ENCODE data around the gene FAM53A. TPM values are rescaled to one million over a fixed set of nuclear protein-coding genes. Genes with fewer than 3 reads are reported as not detected.

The FAM53A gene
- total RNA-seq, 1 experiment from 2014 or later: 1.3 TPM

DNA sequence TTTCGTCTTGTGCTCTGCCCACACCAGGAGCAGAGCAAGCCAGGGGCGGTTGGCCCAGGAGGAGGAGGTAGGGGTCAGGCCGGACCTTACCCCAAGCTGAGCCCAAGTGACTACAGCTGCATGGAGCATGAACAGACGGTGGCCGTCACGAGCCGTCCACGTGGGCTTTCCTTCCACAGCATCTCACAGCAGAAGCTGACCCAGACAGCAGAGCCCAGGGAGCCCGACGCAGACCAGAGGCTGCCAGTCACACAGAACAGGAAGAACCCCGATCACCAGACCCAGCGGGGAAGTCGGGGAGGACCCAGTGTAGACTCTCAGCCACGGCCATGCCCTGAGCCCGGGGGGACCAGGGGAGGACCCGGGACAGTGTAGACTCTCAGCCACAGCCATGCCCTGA is 58.0 kb downstream of the FAM53A start:
- DNase-seq (ENCODE audit: extremely low read depth, low read depth): no peak

DNA sequence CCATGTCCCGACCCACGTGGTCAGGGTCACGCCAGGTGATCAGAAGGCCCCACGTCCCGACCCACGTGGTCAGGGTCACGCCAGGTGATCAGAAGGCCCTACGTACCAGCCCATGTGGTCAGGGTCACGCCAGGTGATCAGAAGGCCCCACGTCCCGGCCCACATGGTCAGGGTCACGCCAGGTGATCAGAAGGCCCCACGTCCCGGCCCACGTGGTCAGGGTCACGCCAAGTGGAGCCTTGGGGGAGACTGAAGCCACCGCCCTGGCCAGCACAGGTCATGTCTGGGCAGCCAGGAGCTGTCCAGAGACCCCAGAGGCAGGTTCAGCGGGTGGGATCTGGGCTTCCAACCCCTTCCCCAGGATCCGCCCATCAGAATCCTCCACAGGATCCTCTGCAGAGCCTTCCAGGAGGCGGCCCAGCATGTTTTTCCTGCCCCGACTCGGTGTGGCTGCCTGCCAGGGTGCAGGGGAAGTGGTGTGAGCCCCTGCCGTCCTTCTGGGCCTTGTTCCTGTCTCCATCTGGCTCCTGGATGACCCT is 58.4 kb downstream of the FAM53A start:
- DNase-seq (ENCODE audit: extremely low read depth, low read depth): no peak

DNA sequence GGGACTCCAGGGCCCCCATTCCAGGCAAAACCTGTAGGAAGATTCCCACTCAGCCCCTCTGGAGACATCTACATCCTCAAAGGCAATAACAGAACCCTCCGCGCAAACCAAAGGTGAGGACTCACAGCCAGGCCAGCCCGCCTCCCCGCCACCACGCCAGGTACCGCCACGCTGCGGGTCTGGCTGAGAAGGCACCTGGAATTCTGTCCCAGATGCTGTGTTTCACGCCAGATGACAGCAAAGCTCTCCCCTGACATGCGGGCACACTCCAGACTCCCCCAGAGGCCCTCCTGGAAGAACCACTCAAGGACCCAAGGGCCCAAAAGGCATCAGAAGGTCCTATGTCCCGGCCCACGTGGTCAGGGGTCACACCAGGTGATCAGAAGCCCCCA is 59.6 kb downstream of the FAM53A start:
- DNase-seq (ENCODE audit: extremely low read depth, low read depth): no peak

DNA sequence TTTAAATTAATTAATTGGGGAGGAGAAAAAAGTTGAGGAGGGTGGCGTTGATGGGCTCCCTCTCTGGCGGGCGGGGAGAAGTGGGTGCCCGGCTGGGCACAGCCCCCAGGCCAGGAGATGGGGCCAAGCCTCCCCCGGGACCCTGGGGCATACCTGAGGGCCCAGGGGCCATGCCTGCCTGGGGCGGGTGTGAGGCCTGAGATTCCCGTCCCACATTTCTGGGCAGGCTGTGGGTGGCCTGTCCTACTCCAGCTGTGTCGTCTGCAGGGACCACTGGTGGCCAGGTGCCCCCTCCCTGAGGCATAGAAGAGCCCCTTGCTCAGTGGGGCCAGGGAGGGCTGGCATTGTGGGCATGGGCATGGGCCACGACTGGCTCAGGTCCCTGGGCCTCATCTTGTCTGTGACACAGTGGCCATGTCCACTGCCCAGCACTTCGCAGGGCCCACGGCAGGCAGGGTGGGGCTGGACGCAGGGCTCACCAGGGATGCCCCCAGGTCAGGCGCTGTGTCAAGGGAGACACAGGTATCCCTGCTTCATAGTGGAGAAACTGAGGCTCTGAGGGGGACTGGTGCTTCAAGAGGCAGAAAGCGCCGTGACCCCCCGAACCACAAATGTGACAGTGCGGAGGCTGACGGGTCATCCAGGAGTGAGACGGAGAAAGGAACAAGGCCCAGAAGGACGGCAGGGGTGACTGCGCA is 60.1 kb downstream of the FAM53A start:
- DNase-seq (ENCODE audit: extremely low read depth, low read depth): no peak

DNA sequence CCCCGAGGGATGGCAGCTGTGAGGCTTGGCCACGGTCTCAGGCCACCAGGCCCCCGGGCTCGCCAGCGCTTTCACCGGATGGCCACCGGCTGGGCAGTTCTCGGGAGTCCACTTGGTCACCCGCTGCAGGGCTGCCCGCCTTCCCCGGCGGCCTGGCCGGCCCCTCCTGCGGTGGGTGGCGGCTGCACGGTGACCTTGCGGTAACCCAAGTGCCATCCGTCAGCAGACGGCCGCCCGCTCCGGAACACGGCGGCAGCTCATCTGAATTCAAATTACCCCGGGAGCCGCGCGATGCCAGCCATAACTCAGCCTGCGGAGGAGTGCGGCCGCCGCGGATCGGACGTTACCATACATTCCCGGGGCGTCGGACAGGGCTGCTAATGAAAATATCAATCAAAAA is 60.7 kb downstream of the FAM53A start:
- no peak for DNase-seq (ENCODE audit: extremely low read depth, low read depth)

DNA sequence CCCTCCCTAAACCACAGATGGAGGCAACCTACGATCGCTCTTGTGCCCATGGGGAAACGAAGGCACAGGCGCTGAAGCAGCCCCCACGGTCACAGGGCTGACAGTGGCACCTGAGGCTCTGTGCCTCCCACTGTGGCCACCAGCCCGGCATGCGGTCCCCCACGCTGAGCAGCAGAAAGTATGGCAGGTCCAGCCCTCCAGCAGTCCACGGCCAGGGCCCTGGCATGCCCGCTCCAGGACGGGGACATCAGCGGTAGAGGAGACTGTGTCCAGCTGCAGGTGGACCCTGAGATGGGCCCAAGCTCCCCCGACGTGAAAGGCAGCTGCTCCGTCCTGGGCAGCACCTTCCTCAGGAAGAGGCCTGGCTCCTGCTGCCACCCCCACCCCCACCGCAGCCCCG is 61.2 kb downstream of the FAM53A start:
- DNase-seq (ENCODE audit: extremely low read depth, low read depth): no peak

DNA sequence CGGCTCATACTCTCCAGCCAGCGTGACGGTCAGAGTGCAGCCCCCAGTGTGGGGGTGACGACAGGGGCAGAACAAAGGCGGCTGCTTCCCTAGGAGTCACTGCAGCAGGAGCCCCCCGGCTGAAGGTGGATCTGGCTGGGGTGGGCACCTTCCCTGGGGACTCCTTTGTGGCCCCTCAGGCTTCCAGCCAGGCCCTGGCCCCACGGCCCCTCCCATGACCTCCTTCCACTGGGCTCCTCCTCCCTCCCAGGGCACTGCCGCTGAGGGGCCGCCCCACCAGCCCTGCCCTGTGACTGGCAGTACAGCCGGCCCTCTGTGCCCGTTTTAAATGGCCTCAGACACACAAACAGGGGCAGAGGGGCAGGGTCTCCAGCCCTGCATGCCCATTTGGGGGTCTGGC is 61.9 kb downstream of the FAM53A start:
- no peak for DNase-seq (ENCODE audit: extremely low read depth, low read depth)

DNA sequence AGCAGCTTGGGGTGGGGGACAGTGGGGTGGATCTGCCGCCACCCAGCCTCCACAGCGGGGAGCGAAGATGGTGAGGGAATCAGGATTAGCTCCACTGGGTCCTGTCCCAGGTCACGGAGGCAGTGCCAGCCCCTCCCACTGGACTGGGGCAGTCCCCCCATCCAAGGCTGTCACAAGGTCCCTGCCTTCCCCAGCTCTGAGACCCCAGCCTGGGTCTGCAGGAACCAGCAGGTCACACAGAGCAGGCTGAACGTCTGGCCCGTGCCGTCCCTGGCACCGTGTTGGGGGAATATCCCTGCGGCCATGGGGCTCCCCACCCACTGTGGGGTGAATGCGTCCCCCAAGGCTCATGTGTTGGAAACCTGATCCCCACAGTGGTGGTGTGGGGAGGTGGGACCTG is 62.6 kb downstream of the FAM53A start:
- no peak for DNase-seq (ENCODE audit: extremely low read depth, low read depth)

DNA sequence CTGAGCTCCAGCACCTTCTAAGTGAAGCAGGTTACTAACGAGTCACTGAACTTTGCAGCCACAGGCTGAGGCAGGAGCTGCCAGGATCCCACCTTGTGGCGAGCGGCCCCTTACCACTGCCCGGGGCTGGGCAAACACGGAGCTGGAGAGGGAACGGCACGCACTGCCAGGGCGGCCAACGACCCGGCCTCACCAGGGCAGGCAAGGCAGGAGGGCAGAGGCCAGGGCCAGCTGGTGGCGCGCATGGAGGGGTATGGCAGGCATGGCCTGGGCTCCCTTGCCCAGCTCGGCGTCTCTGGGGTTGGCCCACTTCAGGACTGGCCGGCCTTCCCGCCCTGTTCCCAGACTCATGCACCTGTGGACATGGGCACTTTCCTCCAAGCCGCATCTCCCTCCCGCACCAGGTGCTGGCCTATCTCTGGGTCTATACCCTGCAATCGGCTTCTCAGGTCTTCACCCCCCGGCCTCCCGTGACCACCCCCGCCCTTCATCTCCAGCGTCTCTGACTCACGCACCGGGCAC is 64.9 kb downstream of the FAM53A start:
- DNase-seq (ENCODE audit: extremely low read depth, low read depth): no peak

DNA sequence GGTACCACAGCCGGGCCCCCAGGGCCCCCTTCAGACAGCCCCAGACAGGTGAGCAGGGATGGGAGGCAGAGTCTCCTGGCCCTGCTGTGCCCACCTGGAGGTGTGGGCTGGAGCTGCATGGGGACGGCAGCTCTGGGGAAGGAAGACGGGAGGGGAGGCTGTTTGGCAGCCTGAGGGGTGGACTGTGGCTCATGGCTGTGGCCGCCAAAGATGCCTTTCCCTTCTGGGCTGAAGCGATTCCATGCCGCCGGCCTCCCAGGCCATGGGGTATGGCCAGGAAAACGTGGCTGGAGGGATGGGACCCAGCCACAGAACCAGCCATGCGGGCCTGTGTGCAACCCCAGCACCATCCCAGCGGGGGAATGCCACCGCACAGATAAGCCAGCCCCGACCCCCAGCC is 65.7 kb downstream of the FAM53A start:
- DNase-seq (ENCODE audit: extremely low read depth, low read depth): no peak

DNA sequence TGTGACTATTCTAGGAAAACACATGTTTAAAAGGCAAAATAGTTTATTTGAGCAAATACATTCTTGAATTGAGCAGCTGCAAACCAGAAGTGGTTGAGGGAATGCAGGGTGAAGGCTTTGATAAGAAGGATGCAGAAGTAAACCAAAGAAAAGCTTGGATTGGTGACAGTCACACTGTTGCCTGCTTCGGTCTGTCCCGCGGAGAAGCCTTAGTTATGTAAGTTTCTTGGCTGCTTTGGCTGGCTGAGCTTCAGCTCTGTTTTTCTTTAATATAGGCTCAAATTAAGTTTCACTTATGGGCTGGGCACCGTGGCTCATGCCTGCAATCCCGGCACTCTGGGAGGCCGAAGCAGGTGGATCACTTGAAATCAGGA is 67.6 kb downstream of the FAM53A start:
- no peak for DNase-seq (ENCODE audit: extremely low read depth, low read depth)

DNA sequence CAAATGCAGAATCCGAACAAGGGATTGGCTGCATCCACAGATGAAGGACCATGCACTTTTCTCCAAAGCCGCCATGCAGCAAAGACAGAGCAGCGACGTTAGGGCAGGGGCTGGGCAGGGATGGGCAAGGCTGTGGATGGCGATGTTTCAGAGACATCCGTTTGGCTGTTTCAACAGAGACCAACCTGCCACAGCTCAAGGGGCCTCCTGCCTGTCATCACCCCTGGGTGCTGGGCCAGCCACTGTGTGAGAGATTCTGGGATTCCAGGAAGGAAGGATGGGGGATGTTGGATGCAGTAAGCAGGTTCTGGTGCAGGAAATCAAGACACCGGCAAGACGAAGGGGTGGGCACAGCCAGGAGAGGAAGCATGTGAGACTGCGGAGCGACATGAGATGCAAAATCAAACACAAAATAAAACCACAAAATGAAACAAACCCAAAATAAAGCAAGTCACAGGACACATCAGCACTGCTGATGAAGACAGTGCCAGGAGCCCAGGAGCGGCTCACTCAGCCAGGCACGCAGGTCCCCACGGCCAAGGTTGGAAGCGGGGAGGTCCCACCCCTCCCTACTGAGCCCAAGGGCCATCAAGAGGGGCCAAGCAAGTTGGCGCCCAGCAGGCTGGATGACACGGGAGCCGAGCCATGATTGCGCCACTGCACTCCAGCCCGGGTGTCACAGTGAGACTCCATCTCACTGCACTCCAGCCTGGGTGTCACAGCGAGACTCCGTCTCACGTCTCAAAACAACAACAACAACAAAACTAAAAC is 68.1 kb downstream of the FAM53A start:
- DNase-seq (ENCODE audit: extremely low read depth, low read depth): no peak

DNA sequence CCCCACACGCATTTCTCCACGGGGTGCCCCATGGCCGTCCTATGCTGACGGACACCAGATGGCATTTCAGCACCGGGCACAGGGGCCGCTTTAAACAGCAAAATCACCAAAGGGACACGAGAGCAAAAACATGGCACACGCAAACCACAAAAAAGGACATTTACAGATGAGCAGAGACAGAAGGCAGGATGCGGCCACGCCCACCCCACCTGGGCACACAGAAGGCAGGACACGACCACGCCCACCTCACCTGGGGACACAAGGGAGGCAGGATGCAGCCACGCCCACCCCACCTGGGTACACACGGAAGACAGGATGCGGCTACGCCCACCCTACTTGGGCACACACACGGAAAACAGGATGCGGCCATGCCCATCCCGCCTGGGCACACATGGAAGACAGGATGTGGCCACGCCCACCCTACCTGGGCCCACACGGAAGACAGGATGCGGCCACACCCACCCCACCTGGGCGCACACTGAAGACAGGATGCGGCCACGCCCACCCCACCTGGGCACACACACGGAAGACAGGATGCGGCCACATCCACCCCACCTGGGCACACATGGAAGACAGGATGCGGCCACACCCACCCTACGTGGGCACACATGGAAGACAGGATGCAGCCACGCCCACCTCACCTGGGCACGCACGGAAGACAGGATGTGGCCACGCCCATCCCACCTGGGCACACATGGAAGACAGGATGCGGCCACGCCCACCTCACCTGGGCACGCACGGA is 69.1 kb downstream of the FAM53A start:
- DNase-seq (ENCODE audit: extremely low read depth, low read depth): no peak

DNA sequence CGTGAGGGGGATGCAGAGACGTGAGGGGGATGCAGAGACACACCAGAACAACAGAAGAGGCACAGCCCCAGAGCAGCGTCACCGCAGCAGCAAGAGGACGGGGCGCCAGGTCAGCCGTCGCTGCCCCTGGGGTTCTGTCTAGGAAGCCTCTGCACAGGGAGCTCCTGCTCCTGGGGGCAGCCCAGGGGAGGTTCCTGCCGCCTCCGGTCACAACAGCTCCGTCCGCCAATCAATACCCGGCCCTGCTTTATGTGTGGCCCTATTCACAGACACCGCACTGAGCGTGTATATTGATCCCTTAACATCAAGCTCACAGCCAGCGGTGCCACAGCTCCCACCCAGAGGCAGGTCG is 69.6 kb downstream of the FAM53A start:
- DNase-seq (ENCODE audit: extremely low read depth, low read depth): no peak

DNA sequence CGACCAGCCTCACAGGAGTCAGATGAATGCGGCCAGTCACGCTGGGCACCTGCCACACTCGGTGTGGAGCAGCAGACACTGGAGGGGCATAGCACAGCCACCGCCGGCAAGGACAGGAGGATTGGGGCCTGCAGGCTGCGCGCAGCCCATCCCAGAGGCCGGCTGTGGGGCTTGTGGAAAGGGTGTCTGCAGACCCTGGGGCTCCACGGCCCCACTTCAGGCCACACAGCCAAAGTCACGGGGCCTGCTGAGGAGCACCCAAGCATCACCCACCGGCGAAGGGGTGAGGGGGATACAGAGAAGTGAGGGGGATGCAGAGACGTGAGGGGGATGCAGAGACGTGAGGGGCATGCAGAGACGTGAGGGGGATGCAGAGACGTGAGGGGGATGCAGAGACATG is 70.1 kb downstream of the FAM53A start:
- DNase-seq (ENCODE audit: extremely low read depth, low read depth): no peak

DNA sequence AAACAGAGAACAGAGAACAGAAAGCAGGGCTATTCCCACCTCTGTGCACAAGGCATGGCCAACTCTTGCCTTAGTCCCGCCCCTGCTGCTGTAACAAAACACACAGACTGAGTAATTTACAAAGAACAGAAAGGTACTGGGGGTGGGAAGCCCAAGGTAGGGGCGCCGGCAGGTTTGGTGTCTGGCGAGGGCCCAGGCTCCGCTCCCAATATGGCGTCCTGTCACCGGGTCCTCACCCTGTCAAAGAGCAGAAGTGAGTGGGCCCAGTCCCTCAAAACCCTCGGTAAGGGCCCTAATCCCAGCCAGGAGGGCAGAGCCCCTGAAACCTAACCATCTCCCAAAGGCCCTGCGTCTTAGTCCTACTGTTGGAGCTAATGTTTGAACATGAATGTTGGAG is 71.0 kb downstream of the FAM53A start:
- DNase-seq (ENCODE audit: extremely low read depth, low read depth): no peak

DNA sequence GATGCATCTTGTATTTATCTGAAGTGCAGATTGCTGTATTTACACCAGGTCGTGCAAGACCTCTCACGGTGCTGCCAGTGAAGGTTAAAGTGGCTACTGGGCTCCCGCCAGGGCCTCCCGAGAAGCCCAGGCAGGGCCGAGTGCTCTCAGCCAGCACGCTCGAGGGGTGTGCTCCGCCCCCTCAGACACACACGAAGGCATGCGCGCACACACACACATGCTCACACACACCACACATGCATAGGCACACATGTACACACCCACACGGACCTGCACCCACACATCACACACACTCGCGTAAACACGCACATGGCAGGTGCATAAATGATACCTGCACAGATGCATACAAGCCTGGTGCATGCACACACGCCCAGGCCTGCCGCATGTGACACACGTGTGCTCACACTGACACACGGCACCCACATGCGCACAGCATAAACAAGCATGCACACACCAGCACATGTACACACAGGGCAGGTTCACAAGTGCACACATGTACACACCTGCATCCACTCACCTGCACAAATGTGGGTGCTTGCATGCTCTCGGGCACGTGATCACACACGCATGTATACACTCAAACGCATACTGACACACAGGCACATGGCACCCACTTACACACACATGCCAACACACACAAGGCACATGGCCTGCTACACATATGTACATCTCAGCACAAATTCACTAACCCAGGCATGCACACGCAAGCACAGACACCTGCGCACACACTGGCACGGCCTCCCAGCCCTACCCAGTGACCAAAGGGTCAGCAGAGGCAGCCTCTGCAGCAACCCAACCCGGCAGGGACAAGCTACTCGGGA is 71.6 kb downstream of the FAM53A start:
- DNase-seq (ENCODE audit: extremely low read depth, low read depth): no peak

DNA sequence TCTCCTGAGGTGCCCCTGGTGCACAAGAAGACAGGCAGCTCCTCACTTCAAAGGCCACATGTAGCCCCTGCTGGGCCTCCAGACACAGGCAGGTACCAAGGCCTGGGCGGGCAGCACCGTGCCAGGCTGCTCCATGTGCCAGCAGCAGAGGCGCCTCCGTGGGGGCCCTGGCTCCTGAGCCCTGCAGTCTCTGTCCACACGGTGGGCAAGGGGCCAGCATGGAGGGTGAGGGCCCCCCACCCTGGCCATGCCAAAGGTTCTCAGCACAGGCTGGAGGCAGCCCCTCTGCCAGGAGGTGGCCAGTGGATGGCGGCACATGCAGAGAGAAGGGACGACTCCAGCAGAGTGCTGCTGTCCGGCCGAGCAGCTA is 72.6 kb downstream of the FAM53A start:
- DNase-seq (ENCODE audit: extremely low read depth, low read depth): no peak

DNA sequence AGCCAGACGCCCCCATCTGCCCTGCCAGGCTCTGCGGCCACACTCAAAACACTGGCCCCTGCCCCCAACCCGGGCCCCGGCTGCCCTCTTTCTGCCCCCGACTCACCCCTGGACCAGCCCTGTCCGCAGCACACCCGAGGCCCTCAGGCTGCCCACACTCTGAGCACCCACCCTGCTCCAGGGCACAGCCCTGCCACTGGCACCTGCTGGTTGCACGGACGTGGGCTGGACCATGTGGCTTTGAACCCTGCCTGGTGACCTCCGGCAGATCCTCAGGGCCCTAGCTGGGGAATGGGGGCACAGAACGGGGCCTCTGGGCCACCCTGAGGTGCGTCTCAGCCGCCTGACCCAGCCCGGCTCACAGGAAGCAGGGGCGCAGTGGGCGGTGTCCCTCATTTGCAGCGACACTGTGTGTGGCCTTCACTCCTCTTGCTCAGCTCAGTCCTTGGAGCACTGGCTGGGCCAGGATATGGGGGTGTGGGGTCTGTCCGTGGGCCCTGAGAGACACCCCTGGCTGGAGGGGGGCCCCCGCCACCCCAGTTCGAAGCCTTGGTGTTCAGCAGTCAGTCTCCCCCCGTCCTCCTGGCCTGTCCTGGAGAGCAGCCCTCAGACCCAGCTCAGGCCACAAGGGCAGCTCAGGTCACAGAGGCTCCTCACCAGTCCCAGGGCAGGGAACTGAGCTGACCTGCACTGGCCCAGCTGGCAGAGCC is 73.2 kb downstream of the FAM53A start:
- DNase-seq (ENCODE audit: extremely low read depth, low read depth): no peak
